GM12875 (cell line): ENCODE data around the gene CD200.

Experiments used
- H3K4me3 ChIP-seq: one replicate; pipeline ENCODE4 v1.5.1; 2011; ENCODE audit warnings: low read depth, low read length, control low read depth
- TF ChIP-seq, protein P1 (sequence below): IDR thresholded peaks from 2 replicates; pipeline ENCODE4 v1.5.1; 2011; ENCODE audit warnings: low read depth, mild to moderate bottlenecking, control low read depth, inconsistent platforms, low read length, moderate library complexity, borderline replicate concordance; ENCODE audit not compliant: insufficient read depth

CD200 gene

DNA sequence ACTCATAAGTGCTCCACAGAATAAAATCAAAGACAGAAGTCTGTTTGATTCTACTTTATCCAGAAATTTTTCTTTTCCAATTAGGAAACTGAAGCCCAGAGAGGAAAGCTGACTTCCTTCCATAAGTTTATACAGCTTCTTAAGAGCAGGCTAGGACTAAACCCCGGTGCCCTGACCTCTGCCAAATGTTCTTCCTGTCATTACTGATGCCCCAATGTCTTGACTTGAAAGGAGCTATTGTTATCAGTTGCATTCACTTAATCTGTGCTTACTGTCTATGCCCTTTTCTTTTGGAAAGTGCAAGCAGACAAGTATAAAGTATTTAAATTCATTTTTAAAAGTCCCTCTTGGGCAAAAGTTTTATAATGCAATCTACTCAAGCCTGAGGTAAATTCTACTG lies 18.1 kb downstream of the CD200 start:
- TF ChIP-seq, protein P1, sequence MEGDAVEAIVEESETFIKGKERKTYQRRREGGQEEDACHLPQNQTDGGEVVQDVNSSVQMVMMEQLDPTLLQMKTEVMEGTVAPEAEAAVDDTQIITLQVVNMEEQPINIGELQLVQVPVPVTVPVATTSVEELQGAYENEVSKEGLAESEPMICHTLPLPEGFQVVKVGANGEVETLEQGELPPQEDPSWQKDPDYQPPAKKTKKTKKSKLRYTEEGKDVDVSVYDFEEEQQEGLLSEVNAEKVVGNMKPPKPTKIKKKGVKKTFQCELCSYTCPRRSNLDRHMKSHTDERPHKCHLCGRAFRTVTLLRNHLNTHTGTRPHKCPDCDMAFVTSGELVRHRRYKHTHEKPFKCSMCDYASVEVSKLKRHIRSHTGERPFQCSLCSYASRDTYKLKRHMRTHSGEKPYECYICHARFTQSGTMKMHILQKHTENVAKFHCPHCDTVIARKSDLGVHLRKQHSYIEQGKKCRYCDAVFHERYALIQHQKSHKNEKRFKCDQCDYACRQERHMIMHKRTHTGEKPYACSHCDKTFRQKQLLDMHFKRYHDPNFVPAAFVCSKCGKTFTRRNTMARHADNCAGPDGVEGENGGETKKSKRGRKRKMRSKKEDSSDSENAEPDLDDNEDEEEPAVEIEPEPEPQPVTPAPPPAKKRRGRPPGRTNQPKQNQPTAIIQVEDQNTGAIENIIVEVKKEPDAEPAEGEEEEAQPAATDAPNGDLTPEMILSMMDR: no peak
- no peak overlapping the region for H3K4me3 ChIP-seq

- TF ChIP-seq, protein P1: no peak
- H3K4me3 ChIP-seq: no peak overlapping the region
These were observed 18.9 kb downstream of the CD200 start for GRCh38 chr3:112351823-112352222.

DNA sequence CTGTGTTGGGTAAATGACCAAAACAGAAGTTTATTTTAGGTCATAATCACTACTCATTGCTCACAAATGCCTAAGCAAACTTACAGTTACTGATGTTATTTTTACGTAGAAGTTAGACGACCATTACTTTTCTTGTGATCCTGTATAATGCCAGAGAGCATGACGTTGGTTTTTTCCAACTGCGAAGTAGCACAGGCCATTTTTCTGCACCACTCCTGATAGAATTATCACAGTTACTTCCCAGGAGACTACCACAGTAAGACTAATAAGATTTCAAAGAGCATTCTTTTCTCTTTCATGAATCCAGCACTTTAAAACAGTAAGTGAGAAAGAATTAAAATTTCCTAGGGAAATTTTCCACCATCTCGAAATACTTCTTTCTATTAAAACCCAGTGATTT lies 19.8 kb downstream of the CD200 start:
- TF ChIP-seq, protein P1: no peak
- H3K4me3 ChIP-seq: no peak overlapping the region

DNA sequence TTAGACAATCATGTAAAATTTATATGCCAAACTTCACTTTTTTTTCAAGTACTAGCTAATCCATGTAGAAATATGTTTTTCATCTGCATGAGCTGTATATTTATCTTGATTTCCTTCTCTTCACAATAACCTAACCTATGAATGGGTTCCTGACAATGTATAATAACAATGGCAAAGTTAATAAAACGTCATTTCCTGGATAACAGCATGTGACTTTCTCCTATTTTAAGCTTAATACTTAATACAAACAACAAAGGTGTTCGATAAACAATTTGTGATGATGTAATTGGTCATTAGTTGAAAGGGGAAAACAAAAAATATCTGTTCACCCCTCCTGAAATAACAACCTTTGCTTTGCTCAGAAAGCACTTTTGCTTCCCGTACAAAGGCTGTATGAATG lies 20.4 kb downstream of the CD200 start:
- TF ChIP-seq, protein P1: no peak
- no peak overlapping the region for H3K4me3 ChIP-seq

GRCh38 chr3:112354642-112355306 lies 21.8 kb downstream of the CD200 start:
- TF ChIP-seq, protein P1: no peak
- H3K4me3 ChIP-seq: no peak overlapping the region

- H3K4me3 ChIP-seq: no peak overlapping the region
- TF ChIP-seq, protein P1: no peak
These were observed 22.3 kb downstream of the CD200 start for GRCh38 chr3:112355307-112355687.

DNA sequence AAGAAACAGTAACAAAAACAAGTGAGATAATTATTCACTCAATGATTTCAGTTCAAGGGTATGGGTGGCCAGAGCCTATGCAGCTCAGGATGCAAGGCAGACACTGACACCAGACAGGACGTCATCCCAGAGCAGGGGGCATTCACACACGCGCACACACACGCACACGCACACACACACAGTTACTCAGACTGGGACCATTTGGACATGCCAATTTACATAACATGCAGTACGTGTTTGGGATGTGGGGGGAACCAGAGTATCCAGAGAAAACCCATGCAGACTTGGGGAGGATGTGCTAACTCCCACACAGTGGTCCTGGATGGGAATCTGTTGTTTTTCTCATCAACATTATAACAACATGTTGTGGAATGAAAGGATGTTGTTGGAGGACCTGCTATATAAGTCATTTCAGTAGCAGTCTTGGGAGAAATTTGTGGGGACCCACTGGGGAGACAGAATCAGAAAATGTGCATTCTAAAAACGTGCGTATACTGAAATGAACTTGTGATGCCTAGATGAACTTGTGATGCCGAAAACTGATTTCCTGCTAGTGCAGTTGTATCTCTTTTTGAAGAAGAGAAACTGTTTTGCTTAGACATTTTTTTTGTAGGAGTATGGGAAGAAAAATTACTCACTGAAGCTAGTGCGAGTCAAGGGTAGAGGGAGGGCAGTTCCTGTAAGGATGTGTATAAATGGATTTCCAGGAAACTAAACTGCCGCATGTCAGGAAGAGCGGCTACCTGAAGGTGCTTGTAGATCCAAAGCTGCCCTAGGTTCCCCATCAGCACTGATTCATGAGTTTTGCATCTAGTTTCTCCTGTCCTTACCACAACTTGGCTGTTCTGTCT lies 25.2 kb downstream of the CD200 start:
- TF ChIP-seq, protein P1: no peak
- no peak overlapping the region for H3K4me3 ChIP-seq
